HG03558 (cell line): Measurements from ENCODE around the gene USP17L17.
"Not testable (repeated sequence)": the region's sequence is repeated elsewhere in the genome, so short reads cannot be mapped to it uniquely, and the experiment has no call there.

Experiments
- ATAC-seq: cut with Tn5 transposase; IDR thresholded peaks from one replicate; pipeline ENCODE4 v1.9.1; 2021; ENCODE audit warnings: moderate number of reproducible peaks; ENCODE audit not compliant: unreplicated experiment; ENCODE audit errors: extremely low read depth

The USP17L17 gene

DNA sequence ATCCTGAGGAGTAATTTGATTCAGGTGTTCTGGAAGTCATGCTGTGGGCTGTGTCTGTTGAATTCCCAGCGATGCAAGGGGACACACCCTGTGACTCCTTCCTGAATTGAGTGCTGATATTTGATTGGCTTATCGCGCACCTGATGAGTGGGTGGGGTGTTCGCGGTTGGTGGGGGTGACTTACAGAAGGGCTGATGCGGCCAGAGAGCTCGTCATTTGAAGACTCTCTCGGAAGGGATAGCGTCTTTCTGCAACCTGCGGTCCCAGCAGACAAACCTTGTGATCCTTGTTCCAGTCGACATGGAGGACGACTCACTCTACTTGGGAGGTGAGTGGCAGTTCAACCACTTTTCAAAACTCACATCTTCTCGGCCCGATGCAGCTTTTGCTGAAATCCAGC lies at the start of gene USP17L17:
TSS of gene USP17L17 (plus strand) at position 301 of the 400 bp plus-strand sequence. CDS start at position 301, 0 bp downstream.
- ATAC-seq = not testable (repeated sequence)

DNA sequence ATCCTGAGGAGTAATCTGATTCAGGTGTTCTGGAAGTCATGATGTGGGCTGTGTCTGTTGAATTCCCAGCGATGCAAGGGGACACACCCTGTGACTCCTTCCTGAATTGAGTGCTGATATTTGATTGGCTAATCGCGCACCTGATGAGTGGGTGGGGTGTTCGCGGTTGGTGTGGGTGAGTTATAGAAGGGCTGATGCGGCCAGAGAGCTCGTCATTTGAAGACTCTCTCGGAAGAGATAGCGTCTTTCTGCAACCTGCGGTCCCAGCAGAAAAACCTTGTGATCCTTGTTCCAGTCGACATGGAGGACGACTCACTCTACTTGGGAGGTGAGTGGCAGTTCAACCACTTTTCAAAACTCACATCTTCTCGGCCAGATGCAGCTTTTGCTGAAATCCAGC lies 33.3 kb upstream of the USP17L17 start, which contains the start of gene USP17L10:
TSS of gene USP17L10 (plus strand) at position 301 of the 400 bp plus-strand sequence. CDS start at position 301, 0 bp downstream.
- not testable (repeated sequence) for ATAC-seq

DNA sequence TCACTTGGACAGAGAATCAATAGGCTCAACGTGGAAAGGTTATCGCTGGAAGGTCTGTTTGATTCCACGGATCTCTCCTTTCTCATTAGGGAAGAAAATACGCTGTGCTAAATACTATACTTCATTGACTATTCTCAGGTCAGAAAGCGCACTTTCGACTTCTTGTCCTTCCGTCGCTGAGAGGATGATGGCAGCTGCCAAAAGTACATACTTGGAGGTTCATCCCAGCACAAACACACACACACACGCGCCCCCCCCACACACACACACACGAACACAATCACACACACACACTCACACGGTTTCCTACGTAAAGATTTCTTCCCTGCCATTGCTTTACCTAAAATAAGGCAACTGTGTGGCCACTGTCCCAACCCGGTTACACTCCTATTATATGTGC lies 29.0 kb upstream of the USP17L17 start:
- not testable (repeated sequence) for ATAC-seq

GRCh38 chr4:9215105-9215504 lies 28.6 kb upstream of the USP17L17 start, which contains the start of gene USP17L11:
USP17L11 (plus strand) TSS chr4:9215405; CDS start chr4:9215405, 0 bp downstream.
- not testable (repeated sequence) for ATAC-seq

DNA sequence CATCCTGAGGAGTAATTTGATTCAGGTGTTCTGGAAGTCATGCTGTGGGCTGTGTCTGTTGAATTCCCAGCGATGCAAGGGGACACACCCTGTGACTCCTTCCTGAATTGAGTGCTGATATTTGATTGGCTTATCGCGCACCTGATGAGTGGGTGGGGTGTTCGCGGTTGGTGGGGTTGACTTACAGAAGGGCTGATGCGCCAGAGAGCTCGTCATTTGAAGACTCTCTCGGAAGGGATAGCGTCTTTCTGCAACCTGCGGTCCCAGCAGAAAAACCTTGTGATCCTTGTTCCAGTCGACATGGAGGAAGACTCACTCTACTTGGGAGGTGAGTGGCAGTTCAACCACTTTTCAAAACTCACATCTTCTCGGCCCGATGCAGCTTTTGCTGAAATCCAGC lies 23.8 kb upstream of the USP17L17 start, which contains the start of gene USP17L12:
TSS of gene USP17L12 (plus strand) at position 301 of the 400 bp plus-strand sequence. CDS start at position 301, 0 bp downstream.
- ATAC-seq = not testable (repeated sequence)

DNA sequence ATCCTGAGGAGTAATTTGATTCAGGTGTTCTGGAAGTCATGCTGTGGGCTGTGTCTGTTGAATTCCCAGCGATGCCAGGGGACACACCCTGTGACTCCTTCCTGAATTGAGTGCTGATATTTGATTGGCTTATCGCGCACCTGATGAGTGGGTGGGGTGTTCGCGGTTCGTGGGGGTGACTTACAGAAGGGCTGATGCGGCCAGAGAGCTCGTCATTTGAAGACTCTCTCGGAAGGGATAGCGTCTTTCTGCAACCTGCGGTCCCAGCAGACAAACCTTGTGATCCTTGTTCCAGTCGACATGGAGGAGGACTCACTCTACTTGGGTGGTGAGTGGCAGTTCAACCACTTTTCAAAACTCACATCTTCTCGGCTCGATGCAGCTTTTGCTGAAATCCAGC lies 19.1 kb upstream of the USP17L17 start, which contains the start of gene USP17L13:
TSS of gene USP17L13 (plus strand) at position 301 of the 400 bp plus-strand sequence. CDS start at position 301, 0 bp downstream.
- ATAC-seq = not testable (repeated sequence)

GRCh38 chr4:9230249-9230648 lies 13.4 kb upstream of the USP17L17 start:
- ATAC-seq = not testable (repeated sequence)

DNA sequence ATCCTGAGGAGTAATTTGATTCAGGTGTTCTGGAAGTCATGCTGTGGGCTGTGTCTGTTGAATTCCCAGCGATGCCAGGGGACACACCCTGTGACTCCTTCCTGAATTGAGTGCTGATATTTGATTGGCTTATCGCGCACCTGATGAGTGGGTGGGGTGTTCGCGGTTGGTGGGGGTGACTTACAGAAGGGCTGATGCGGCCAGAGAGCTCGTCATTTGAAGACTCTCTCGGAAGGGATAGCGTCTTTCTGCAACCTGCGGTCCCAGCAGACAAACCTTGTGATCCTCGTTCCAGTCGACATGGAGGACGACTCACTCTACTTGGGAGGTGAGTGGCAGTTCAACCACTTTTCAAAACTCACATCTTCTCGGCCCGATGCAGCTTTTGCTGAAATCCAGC lies 9.6 kb upstream of the USP17L17 start, which contains the start of gene USP17L15:
TSS of gene USP17L15 (plus strand) at position 301 of the 400 bp plus-strand sequence. CDS start at position 301, 0 bp downstream.
- not testable (repeated sequence) for ATAC-seq

DNA sequence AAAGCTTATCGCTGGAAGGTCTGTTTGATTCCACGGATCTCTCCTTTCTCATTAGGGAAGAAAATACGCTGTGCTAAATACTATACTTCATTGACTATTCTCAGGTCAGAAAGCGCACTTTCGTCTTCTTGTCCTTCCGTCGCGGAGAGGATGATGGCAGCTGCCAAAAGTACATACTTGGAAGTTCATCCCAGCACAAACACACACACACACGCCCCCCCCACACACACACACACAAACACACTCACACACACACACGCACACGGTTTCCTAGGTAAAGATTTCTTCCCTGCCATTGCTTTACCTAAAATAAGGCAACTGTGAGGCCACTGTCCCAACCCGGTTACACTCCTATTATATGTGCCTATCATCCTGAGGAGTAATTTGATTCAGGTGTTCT lies 5.2 kb upstream of the USP17L17 start:
- not testable (repeated sequence) for ATAC-seq

DNA sequence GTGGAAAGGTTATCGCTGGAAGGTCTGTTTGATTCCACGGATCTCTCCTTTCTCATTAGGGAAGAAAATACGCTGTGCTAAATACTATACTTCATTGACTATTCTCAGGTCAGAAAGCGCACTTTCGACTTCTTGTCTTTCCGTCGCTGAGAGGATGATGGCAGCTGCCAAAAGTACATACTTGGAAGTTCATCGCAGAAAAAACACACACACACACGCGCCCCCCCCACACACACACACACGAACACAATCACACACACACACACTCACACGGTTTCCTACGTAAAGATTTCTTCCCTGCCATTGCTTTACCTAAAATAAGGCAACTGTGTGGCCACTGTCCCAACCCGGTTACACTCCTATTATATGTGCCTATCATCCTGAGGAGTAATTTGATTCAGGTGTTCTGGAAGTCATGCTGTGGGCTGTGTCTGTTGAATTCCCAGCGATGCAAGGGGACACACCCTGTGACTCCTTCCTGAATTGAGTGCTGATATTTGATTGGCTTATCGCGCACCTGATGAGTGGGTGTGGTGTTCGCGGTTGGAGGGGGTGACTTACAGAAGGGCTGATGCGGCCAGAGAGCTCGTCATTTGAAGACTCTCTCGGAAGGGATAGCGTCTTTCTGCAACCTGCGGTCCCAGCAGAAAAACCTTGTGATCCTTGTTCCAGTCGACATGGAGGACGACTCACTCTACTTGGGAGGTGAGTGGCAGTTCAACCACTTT lies 4.4 kb downstream of the USP17L17 start, which contains the start of gene USP17L18:
TSS of gene USP17L18 (plus strand) at position 678 of the 728 bp plus-strand sequence. CDS start at position 678, 0 bp downstream.
- not testable (repeated sequence) for ATAC-seq

- not testable (repeated sequence) for ATAC-seq
Measured at GRCh38 chr4:9253078-9253477, 9.4 kb downstream of the USP17L17 start, which contains the start of gene USP17L19. USP17L19 (plus strand) TSS chr4:9253378; CDS start chr4:9253378, 0 bp downstream.

GRCh38 chr4:9257824-9258223 lies 14.1 kb downstream of the USP17L17 start, which contains the start of gene USP17L20:
USP17L20 (plus strand) TSS chr4:9258124; CDS start chr4:9258124, 0 bp downstream.
- ATAC-seq = not testable (repeated sequence)

DNA sequence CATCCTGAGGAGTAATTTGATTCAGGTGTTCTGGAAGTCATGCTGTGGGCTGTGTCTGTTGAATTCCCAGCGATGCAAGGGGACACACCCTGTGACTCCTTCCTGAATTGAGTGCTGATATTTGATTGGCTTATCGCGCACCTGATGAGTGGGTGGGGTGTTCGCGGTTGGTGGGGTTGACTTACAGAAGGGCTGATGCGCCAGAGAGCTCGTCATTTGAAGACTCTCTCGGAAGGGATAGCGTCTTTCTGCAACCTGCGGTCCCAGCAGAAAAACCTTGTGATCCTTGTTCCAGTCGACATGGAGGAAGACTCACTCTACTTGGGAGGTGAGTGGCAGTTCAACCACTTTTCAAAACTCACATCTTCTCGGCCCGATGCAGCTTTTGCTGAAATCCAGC lies 18.9 kb downstream of the USP17L17 start, which contains the start of gene USP17L21:
TSS of gene USP17L21 (plus strand) at position 301 of the 400 bp plus-strand sequence. CDS start at position 301, 0 bp downstream.
- not testable (repeated sequence) for ATAC-seq

DNA sequence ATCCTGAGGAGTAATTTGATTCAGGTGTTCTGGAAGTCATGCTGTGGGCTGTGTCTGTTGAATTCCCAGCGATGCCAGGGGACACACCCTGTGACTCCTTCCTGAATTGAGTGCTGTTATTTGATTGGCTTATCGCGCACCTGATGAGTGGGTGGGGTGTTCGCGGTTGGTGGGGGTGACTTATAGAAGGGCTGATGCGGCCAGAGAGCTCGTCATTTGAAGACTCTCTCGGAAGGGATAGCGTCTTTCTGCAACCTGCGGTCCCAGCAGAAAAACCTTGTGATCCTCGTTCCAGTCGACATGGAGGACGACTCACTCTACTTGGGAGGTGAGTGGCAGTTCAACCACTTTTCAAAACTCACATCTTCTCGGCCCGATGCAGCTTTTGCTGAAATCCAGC lies 23.6 kb downstream of the USP17L17 start, which contains the start of gene USP17L22:
TSS of gene USP17L22 (plus strand) at position 301 of the 400 bp plus-strand sequence. CDS start at position 301, 0 bp downstream.
- not testable (repeated sequence) for ATAC-seq

DNA sequence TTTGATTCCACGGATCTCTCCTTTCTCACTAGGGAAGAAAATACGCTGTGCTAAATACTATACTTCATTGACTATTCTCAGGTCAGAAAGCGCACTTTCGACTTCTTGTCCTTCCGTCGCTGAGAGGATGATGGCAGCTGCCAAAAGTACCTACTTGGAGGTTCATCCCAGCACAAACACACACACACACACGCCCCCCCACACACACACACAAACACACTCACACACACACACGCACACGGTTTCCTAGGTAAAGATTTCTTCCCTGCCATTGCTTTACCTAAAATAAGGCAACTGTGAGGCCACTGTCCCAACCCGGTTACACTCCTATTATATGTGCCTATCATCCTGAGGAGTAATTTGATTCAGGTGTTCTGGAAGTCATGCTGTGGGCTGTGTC lies 28.0 kb downstream of the USP17L17 start:
- not testable (repeated sequence) for ATAC-seq
